PC-3 (cell line): ENCODE data around the gene CLDN20.

Experiments
- EZH2phosphoT487 ChIP-seq: fragments of 300-600 bp; sonication (generic); IDR thresholded peaks from 2 replicates; pipeline ENCODE4 v1.6.1; 2018; ENCODE audit warnings: mild to moderate bottlenecking, antibody characterized with exemption, low read length, borderline replicate concordance
- TF ChIP-seq, protein P1 (sequence below): fragments of 300-600 bp; sonication (generic); conservative IDR thresholded peaks from 2 replicates; pipeline ENCODE4 v1.5.1; 2017; ENCODE audit warnings: antibody characterized with exemption, low read depth, mild to moderate bottlenecking, low read length

DNA sequence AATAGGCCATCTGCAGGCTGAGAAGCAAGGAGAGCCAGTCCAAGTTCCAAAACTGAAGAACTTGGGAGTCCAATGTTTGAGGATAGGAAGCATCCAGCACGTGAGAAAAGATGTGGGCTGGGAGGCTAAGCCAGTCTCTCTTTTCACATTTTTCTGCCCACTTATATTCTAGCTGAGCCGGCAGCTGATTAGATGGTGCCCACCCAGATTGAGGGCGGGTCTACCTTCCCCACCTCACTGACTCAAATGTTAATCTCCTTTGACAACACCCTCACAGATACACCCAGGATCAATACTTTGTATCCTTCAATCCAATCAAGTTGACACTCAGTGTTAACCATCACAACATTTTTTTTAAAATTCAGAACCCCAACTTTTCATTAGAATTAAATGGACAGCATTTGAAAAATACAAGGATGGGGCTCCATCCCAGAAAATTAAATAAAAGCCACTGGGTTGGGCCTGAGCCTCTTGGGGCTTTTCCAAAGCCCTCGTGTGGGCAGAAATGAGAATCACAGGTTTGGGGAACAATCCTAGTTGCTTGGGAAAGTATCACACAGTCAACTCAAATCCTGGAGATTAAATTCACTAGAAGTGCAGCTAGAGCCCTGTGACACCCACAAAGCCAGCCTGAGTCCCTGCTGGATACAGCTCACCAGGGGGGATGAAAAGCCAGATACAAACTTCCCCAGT, 2.2 kb downstream of the CLDN20 start:
- TF ChIP-seq, protein P1, sequence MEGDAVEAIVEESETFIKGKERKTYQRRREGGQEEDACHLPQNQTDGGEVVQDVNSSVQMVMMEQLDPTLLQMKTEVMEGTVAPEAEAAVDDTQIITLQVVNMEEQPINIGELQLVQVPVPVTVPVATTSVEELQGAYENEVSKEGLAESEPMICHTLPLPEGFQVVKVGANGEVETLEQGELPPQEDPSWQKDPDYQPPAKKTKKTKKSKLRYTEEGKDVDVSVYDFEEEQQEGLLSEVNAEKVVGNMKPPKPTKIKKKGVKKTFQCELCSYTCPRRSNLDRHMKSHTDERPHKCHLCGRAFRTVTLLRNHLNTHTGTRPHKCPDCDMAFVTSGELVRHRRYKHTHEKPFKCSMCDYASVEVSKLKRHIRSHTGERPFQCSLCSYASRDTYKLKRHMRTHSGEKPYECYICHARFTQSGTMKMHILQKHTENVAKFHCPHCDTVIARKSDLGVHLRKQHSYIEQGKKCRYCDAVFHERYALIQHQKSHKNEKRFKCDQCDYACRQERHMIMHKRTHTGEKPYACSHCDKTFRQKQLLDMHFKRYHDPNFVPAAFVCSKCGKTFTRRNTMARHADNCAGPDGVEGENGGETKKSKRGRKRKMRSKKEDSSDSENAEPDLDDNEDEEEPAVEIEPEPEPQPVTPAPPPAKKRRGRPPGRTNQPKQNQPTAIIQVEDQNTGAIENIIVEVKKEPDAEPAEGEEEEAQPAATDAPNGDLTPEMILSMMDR: peak; percentile 21; the same call in 1 of the 2 replicates
- TF ChIP-seq EZH2phosphoT487: no peak
